GM18508 (cell line): ENCODE results near the gene CCDC183.
"Not testable (repeated sequence)": the region's sequence is repeated elsewhere in the genome, so short reads cannot be mapped to it uniquely, and the experiment has no call there.

Experiments used
- ATAC-seq: cut with Tn5 transposase; IDR thresholded peaks from one replicate; pipeline ENCODE4 v1.9.1; 2021; ENCODE audit warnings: moderate number of reproducible peaks; ENCODE audit not compliant: insufficient read depth, unreplicated experiment

CCDC183 gene

DNA sequence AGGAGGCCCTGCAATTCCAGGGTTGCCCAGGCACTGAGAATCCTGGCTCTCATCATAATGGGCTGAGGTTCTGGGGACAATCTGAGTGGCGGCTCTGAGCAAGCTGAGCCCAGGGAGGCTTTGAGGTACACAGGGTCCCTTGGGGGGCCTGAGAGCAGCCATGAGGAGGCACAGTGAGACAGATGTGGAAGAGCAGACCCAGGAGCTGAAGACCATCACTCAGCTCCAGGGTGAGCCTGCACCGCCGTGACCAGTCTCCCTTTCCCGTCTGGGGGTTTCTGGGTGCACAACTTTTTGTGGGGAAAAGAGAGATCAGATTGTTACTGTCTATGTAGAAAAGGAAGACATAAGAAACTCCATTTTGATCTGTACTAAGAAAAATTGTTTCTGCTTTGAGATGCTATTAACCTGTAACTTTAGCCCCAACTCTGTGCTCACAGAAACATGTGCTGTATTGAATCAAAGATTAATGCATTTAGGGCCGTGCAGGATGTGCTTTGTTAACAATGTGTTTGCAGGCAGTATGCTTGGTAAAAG is at the start of gene CCDC183:
Gene CCDC183, plus strand, starts transcription at position 101 of the 537 bp plus-strand sequence. Its CDS starts 60 bp downstream, at position 161.
- ATAC-seq = no peak

DNA sequence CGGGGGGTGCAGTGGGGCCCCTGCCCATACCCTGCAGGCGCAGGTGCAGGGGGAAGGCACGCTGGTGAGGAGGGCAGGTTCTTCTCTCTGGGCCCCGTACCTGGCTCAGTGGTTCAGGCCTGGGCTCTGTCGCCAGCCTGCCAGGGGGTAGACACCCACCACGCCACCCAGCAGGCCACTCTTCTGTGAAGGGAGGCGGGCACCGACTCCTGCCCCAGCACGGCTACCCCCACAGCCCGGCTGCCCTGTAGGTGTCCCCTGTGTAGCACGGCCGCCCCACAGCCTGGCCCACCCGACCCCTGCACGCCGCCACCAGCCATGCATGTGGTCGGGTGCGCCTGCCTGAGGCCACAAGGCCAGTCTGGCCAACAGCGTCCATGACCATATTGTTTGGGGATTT is 49.5 kb upstream of the CCDC183 start:
- ATAC-seq = no peak

DNA sequence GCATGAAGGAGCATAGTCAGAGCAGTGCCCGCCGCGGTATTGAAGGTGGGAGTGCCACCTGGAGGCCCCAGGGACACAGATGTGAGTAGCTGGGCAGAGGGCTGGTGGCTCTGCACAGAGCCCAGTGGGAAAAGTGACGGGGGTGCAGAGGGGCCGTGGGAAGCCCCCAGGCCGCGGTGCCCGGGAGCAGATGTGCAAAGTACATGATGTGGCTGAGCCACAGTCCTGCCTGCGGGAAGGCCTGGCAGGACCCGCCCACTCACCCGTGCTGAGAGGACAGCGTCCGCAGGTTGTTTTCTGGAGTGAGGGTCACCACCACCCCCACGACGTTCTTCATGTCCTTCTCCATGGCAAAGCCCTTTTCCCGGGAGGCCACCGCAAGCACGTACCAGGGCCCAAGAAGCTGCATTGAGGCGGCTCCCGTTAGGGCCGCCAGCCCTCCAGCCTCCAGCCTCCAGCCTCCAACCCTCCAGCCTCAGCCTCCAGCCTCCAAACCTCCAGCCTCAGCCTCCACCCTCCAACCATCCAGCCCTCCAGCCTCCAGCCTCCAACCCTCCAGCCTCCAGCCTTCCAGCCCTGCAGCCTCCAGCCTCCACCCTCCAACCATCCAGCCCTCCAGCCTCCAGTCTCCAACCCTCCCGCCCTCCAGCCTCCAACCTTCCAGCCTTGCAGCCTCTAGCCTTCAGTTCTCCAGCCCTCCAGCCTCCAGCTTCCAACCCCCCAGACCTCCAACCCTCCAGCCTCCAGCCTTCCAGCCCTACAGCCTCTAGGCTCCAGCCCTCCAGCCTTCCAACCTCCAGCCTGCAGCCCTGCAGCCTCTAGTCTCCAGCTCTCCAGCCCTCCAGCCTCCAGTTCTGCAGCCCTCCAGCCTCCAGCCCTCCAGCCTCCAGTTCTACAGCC is 48.7 kb upstream of the CCDC183 start:
- no peak for ATAC-seq

DNA sequence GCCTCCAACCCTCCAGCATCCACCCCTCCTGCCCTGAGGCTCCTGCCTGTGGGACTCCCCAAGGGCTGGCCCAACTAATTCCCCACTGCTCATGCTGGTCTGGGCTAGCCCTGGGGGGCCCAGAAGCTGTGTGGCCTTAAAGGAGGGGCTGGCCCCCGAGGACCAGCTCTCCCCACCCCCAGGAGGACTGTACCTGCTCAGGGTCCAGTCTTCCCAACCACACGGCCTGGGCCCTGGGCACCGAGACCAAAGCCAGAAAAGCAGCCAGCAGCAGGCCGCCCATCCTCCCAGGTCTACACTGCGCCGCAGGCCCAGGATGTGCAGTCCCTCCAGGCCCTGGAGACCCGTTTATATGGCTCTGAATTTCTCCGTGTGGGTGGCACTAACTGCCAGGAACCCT is 47.9 kb upstream of the CCDC183 start, which contains the start of gene LCN6:
Gene LCN6, minus strand, starts transcription at position 325 of the 400 bp plus-strand sequence. Its CDS starts 42 bp downstream, at position 283.
- ATAC-seq = no peak

DNA sequence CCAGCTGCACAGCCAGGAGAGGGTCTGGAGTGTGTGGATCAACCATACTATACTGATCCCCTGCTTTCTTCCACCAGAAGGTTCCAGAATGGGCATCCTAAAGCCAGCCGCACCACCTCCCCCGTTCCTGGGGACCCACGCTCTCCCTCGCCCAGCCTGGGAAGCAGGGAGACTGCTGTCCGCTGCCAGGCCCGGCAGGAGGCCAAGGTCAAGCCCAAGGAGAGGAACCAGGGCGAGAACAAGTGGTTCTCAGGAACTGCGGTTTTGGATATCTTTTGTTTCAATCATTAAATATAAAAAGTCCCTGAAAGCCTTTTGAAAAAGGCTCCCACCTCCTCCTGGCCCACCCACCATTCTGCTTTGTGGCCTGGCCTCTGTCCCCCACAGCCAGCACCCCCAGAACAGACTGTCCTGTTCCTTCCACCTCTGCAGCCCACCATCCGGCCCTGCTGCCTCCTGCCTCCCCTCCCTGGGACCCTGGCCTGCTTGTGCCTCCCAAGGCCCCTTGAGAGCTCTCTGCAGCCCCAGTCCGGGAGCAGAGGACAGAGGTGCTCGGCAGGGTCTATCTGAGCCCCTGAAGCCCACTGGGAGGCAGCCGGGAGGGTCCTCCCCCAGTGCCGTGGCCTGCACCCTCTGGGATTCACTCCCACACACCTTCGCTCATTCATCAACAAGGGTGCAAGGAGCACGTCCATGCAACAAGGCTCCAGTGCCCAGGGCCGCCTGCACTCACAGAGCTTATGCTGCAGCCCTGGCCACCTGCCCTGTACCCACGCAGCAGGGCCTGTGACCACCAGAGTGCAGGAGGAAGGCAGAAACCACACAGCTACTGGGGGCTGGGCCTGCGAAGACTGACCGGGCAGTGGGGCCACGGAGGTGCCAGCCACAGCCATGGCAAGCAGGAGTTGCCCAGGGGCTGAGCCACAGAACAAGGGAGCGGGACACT is 47.2 kb upstream of the CCDC183 start:
- ATAC-seq = no peak

DNA sequence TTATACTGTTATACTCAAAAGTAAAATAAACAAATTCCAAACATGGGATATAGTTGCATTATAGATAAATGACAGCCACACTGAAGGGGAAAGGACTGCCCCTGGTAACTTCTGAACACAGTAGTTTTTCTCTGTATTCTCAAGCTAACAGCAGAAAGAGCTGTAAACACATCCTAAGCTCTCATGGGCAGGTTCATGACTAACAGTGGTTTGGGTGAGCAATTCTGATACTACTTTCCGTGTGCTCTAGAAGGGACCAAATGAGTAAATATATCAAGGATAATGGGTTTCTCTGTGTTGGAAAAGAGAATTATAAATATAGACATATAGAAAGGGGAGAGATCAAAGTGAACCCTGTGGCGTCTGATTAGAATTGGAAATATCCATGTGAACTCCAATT is 45.6 kb upstream of the CCDC183 start:
- no peak for ATAC-seq

DNA sequence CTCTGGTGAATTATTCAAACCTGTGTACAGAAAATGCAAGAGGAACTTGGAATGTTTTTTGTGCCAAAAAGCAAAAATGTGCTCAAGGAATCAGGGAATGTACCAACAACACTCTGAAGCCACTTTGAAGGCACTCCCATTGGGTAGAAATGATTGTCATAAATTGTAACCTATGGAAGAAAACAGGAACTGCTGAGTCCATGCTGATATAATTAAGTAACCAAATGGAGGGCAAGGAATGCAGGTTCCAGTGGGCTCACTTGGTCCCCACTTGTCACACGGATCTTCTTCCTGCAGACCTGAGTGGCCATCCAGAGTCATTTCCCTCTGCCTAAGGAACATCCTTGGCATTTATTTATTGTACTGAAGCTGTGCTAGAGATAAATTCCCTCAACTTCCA is 44.9 kb upstream of the CCDC183 start:
- no peak for ATAC-seq

DNA sequence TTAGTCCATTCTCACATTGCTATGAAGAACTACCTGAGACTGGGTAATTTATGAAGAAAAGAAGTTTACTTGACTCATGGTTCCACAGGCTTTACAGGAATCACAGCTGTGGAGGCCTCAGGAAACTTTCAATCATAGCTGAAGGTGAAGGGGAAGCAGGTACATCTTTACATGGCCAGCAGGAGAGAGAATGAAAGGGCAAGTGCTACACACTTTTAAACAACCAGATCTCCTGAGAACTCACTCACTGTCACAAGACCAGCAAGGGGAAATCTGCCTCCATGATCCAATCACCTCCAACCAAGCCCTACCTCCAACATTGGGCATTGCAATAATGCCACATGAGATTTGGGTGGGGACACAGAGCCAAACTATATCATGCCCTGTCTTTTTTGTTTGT is 44.3 kb upstream of the CCDC183 start:
- no peak for ATAC-seq

DNA sequence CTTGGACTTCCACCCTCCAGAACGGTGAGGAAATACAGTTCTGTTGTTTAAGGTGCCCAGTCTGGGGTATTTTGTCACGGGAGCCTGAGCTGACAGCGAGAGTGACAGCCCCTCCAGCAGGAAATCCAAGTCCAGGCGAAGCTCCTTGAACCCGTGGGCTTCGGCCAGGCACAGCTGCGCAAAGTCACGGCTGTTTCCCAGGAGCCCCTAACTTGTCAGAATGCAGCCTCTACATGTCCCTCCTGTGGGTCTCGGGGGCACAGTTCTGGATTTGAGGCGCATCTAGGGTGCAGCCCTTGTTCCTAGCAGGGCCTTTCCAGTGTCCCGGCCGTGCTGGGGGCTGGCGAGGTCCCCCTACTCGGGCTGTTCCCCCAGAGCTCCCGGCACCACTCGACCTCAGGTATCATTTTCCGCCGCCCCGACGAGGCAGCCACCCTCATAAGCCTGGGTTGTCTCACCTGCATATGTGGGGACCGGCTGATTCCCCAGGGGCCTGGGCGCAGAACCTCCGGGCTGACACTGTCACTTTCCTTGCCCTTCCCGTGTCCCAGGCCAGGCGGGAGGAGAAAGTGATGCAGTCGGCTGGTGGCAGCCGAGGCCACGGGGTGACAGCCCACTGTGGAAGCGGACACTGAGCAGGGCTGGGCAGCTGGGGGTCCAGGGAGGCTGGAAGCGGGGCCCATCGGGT is 42.6 kb upstream of the CCDC183 start:
- ATAC-seq = no peak

DNA sequence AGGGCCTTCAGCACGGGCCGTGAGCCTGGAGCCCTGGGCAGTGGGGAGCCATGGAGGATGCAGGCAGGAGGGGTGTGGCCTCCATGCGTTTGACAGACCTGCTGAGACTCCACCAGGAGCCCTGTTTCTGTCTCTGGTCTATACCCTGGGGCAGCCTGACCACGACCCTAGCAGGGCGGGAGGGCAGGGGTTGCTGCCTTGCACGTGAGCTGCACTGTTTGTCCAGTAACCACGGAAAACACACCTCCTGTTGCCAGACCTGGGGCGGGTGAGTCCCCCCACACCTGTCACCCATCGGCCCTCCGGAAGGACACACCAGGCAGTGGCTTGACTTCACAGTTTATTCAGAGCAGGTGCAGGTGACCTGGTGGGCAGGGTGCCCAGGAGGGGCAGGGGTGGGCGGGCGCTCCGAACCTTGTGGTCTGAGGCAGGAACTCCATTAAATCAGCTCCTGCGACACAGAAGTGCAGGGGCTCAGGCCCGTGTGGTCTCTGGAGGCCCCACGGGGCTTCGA is 42.0 kb upstream of the CCDC183 start:
- no peak for ATAC-seq

DNA sequence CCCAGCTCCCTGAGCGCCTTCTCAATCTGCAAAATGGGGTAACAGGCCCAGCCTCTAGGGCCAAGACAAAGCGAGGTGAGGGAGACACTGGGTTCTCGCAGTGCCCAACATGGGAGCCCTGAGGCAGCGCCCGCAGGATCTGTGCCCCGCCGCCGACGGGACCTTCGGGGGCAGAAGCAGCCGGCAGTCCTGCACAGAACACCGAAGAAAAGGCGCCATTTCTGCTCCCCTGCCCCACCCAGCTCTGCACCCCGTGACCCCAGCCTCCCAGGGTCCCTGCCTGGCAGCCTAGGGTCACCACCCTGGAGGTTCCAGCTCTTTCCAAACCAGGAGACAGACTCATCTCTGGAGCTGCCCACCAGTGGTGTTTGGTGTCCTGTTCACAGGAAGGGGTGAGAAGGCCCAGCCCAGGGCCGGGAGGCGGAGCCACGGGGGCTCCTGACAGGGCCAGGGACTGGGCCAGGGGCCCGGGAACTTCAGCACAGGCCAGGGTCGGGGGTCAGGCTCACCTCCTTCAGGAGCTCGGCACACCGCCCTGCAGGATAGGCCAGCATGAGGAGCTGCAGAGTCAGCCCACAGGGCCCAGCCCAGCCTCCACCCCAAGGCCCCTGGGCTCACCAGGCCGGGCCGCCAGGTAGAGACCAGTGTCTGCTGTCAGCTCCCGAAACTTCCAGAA is 41.4 kb upstream of the CCDC183 start:
- ATAC-seq = no peak

DNA sequence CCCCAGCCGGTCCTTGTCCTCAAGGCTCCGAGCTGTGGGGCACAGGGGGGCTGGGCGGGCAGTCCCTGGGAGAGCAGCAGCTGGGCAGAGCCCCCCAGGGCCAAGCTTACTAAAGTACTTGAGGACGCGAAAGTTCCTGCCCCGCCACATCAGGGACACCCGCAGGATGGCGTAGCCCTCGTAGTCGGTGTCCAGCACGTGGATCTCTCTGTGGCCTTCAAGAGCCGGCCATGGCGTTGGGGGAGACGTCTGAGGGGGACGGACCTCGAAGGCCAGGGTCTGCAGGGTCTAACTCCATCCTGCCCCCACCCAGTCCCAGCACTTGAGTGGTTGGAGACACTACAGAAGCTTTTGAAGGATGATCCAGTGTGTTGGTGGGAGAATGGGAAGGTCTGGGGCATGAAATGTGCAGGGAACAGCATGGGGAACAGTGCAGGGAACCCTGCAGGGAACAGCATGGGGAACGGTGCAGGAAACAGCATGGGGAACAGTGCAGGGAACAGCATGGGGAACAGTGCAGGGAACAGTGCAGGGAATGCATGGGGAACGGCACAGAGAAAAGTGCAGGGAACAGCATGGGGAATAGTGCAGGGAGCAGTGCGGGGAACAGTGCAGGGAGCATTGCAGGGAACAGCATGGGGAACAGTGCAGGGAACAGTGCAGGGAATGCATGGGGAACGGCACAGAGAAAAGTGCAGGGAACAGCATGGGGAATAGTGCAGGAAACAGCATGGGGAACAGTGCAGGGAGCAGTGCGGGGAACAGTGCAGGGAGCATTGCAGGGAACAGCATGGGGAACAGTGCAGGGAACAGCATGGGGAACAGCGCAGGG is 40.6 kb upstream of the CCDC183 start:
- ATAC-seq = not testable (repeated sequence)

DNA sequence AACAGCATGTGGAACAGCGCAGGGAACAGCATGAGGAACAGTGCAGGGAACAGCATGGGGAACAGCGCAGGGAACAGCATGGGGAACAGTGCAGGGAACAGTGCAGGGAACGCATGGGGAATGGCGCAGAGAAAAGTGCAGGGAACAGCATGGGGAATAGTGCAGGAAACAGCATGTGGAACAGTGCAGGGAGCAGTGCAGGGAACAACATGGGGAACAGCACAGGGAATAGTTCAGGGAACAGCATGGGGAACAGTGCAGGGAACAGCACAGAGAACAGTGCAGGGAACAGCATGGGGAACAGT is 40.1 kb upstream of the CCDC183 start:
- ATAC-seq = no peak

DNA sequence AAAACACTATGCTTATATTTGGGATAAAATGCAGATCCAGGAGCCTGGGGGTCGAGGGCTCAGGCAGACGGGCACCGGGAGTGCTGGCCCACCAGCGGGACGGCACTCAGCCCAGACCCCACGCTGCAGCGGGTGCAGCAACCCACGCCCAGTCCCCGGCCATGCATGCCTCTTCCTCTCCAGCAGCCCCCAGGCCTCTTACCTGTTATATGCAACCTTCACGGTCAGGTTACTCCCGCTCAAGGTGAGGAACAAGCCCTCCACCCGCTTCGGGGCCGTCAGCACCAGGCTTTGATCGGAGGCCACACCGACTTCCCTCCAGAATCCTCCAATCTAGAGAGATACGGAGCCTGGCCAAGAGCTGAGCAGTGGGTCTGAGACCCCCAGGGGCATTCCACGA is 39.3 kb upstream of the CCDC183 start:
- no peak for ATAC-seq

DNA sequence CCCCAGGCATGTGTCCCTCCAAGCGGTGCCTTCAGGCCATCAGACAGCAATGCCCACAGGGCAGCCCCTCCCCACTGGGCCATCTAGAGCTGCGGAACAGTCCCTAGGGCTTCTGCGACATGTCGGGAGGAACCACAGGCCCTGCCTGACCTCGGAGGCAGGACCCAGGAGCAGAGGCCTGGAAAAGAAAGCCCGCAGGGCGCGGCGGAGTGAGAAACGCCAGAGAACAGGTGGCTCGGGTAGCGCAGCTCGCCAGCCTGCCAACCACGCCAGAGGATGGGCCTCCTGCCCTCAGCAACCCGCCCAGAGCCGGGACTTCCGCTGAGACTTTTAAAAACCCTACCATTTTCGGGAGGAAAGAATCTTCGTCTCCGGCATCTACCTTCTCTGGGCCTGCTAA is 38.8 kb upstream of the CCDC183 start:
- no peak for ATAC-seq

DNA sequence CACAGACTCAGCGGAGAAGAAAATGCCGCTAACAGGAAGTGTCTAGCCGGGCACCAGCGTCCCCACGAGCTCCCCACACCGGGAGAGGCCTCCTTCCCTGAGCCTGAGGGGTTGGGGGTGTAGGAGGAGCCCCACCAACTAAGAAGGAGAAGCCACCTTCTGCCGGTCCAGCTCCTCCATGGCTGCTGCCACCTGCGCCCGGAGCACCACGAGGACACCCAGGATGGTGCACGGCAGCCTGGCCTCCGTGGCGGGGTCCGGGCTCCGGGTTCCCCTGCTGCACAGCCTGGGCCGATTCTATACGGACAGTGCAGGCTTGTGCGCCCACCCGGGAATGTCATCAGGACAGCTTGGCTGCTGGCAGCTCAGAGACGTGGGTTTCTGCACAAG is 38.4 kb upstream of the CCDC183 start:
- no peak for ATAC-seq

DNA sequence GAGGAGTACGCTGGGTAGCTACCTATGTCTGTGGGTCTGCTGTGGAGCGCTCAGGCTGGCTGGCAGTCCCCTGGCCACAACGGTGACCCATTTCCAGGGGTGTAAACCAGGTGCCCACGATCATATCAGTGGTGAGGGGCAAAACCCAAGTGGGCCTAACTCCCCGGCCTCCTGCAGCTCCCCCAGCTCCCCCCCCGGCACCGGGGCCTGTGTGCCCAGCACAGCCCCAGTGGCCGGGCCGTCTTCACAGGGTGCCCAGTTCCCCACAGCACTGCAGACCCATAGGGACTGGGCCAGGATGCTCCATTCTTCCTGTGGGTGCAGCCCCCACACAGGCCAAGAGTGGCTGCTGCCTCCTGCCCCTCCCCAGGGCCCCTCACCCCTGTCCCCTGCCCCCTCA is 37.1 kb upstream of the CCDC183 start:
- ATAC-seq = no peak

DNA sequence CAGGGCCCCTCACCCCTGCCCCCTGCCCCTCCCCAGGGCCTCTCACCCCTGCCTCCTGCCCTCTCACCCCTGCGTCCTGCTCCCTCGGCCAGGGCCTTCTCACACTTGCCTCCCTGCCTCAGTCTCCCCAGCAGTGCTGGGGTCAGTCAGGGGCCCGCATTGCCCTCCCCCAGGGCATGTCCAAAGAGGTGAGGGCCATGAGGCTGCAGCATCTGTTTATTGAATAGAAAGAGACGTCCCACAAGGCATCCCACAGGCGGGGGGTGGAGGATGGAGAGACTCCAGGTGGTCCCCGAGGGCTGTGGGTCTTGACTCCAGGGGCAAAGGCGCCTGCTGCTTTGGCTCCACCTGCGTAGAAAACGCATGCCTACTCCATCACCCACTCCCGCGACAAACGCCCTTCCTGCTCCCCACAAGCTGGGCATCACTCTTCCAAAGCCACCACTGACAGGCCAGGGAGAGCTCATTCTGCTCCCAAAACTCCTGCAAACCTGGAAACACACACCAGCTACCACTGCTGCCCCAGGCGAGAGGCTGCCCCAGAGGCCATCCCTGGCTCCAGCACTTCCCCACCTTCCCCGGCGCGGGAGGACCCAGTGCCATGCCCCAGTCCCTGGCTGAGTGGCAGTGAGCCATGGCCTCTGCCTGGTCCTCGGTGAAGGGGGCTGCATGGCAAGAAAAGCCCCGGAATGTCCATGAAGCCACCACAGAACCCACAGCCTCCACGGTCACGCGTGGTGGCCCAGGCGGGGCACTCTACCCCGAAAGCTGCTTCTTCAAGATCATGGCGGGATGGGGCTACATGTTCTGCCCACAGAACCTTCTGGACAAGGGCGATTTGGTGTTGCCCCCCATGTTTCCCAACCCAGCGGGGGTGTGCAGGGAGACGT is 36.5 kb upstream of the CCDC183 start:
- ATAC-seq = no peak
